WTC11 (cell line): ENCODE data around the gene DENND1B. TPM values are rescaled to one million over a fixed set of nuclear protein-coding genes. Genes with fewer than 3 reads are reported as not detected.

Source experiments
- ATAC-seq: fragments of 200-7000 bp; cut with Tn5 transposase; 2 replicates; pipeline ENCODE4 v1.10.0; 2021; ENCODE audit warnings: mild to moderate bottlenecking, moderate library complexity
- CTCF ChIA-PET: fragments of 300-600 bp; sonication (Branson Sonifier 250); formaldehyde crosslinking; loops from one replicate; lab custom pipeline; 2021; ENCODE audit warnings: antibody characterized with exemption; lab: Charles Lee
- POLR2A ChIA-PET: fragments of 350-600 bp; sonication (Branson Sonifier 250); formaldehyde crosslinking; loops from one replicate; lab custom pipeline; 2021; ENCODE audit warnings: antibody characterized with exemption; lab: Charles Lee
- DNase-seq: peaks from one replicate; pipeline ENCODE4 v3.0.0; 2021; ENCODE audit warnings: low spot score
- H3K27ac Mint-ChIP-seq: 2 replicates; pipeline ENCODE4 v1.8.0; 2021; ENCODE audit warnings: mixed read lengths
- H3K27me3 Mint-ChIP-seq: 2 replicates; pipeline ENCODE4 v1.8.0; 2021; ENCODE audit warnings: low read depth, mild to moderate bottlenecking, moderate library complexity, mixed read lengths
- H3K36me3 Mint-ChIP-seq: 2 replicates; pipeline ENCODE4 v1.8.0; 2021; ENCODE audit warnings: mixed read lengths
- H3K4me1 Mint-ChIP-seq: 2 replicates; pipeline ENCODE4 v1.8.0; 2022; ENCODE audit warnings: mixed read lengths
- H3K4me3 Mint-ChIP-seq: 2 replicates; pipeline ENCODE4 v1.8.0; 2021; ENCODE audit warnings: mild to moderate bottlenecking, moderate library complexity, mixed read lengths
- H3K9me3 Mint-ChIP-seq: 2 replicates; pipeline ENCODE4 v1.8.0; 2021; ENCODE audit warnings: mixed read lengths
- CBFB ChIP-seq: sonication (generic); formaldehyde crosslinking; IDR thresholded peaks from 2 replicates; pipeline ENCODE4 v1.8.1; 2022; ENCODE audit warnings: mild to moderate bottlenecking, low read depth, missing genetic modification reagents
- CREB1 ChIP-seq: sonication (generic); formaldehyde crosslinking; IDR thresholded peaks from 2 replicates; pipeline ENCODE4 v1.8.0; 2023; ENCODE audit warnings: mild to moderate bottlenecking, missing genetic modification reagents
- ELF4 ChIP-seq: sonication (generic); formaldehyde crosslinking; IDR thresholded peaks from 2 replicates; pipeline ENCODE4 v1.8.1; 2022; ENCODE audit warnings: low read depth, mild to moderate bottlenecking, moderate library complexity, missing genetic modification reagents
- HMGA2 ChIP-seq: fragments of 250-450 bp; sonication (Bioruptor Pico); IDR thresholded peaks from 2 replicates; pipeline ENCODE4 v1.4.0; 2021; ENCODE audit warnings: mild to moderate bottlenecking, moderate library complexity
- JAZF1 ChIP-seq: fragments of 250-450 bp; sonication (Bioruptor Pico); IDR thresholded peaks from 2 replicates; pipeline ENCODE4 v1.9.0; 2021; ENCODE audit warnings: moderate library complexity, mild to moderate bottlenecking, inconsistent platforms
- NR2C2 ChIP-seq: sonication (generic); formaldehyde crosslinking; IDR thresholded peaks from 2 replicates; pipeline ENCODE4 v1.8.0; 2022; ENCODE audit warnings: mild to moderate bottlenecking, missing genetic modification reagents
- SMAD4 ChIP-seq: sonication (generic); formaldehyde crosslinking; IDR thresholded peaks from 2 replicates; pipeline ENCODE4 v1.8.0; 2022; ENCODE audit warnings: mild to moderate bottlenecking, missing genetic modification reagents
- ZBTB21 ChIP-seq: sonication (generic); formaldehyde crosslinking; IDR thresholded peaks from 2 replicates; pipeline ENCODE4 v1.8.1; 2023; ENCODE audit warnings: mild to moderate bottlenecking, missing genetic modification reagents, borderline replicate concordance
- ZNF219 ChIP-seq: sonication (generic); formaldehyde crosslinking; IDR thresholded peaks from 2 replicates; pipeline ENCODE4 v1.8.0; 2023; ENCODE audit warnings: missing genetic modification reagents, mild to moderate bottlenecking, borderline replicate concordance
- ZNF416 ChIP-seq: fragments of 250-450 bp; sonication (Bioruptor Pico); IDR thresholded peaks from 2 replicates; pipeline ENCODE4 v1.9.0; 2021; ENCODE audit warnings: mild to moderate bottlenecking, inconsistent platforms
- total RNA-seq: library from RNA; stranded (reverse); gene quantifications from 3 replicates; pipeline ENCODE4 v1.2.3, GENCODE V29; 2021
- TF ChIP-seq, protein P1 (sequence below): fragments of 250-450 bp; sonication (Bioruptor Pico); IDR thresholded peaks from 2 replicates; pipeline ENCODE4 v1.9.0; 2021; ENCODE audit warnings: mild to moderate bottlenecking
- TF ChIP-seq, protein P2 (sequence below): sonication (generic); formaldehyde crosslinking; IDR thresholded peaks from 2 replicates; pipeline ENCODE4 v1.8.1; 2023; ENCODE audit warnings: mild to moderate bottlenecking, missing genetic modification reagents
- TF ChIP-seq, protein P3 (sequence below): sonication (generic); formaldehyde crosslinking; IDR thresholded peaks from 2 replicates; pipeline ENCODE4 v1.8.0; 2023; ENCODE audit warnings: missing genetic modification reagents, mild to moderate bottlenecking, borderline replicate concordance
- TF ChIP-seq, protein P4 (sequence below): sonication (generic); formaldehyde crosslinking; IDR thresholded peaks from 2 replicates; pipeline ENCODE4 v1.8.1; 2022; ENCODE audit warnings: low read depth, mild to moderate bottlenecking, moderate library complexity, missing genetic modification reagents, borderline replicate concordance
- TF ChIP-seq, protein P5 (sequence below): sonication (generic); formaldehyde crosslinking; IDR thresholded peaks from 2 replicates; pipeline ENCODE4 v1.8.0; 2022; ENCODE audit warnings: missing genetic modification reagents
- TF ChIP-seq, protein P6 (sequence below): sonication (generic); formaldehyde crosslinking; IDR thresholded peaks from 2 replicates; pipeline ENCODE4 v1.8.1; 2022; ENCODE audit warnings: mild to moderate bottlenecking, missing genetic modification reagents, moderate library complexity, borderline replicate concordance
- TF ChIP-seq, protein P7 (sequence below): sonication (generic); formaldehyde crosslinking; IDR thresholded peaks from 2 replicates; pipeline ENCODE4 v1.8.1; 2023; ENCODE audit warnings: mild to moderate bottlenecking, moderate library complexity, missing genetic modification reagents

DENND1B gene
- total RNA-seq, 1 experiment from 2014 or later: 4.3 TPM

DNA sequence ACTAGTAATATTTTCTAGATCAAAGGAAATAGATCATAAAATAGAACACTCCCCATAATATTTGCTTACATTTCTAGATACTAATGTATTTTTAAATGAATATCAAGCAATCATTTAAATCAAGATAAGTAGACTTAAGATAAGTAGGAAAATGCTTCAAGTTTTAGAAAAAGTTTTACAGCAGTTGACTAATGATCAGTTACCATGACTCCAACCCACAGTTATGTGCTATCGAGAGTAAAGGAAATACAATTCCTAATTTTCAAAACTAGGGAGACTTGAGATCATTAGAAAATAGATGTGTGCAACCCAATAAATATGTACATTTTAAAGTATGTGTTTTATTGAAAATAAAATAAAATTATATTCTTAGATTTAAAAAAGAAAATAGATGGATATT, 95.0 kb downstream of the DENND1B start:
- CTCF ChIA-PET: no interaction called here
- no peak for DNase-seq
- POLR2A ChIA-PET: no interaction called here
- no peak overlapping the region for H3K27ac Mint-ChIP-seq
- peaks cover 16% of the 10 kb centered on the region for H3K4me1 Mint-ChIP-seq
- H3K9me3 Mint-ChIP-seq: no peaks in the 10 kb centered on the region
- TF ChIP-seq, protein P1, sequence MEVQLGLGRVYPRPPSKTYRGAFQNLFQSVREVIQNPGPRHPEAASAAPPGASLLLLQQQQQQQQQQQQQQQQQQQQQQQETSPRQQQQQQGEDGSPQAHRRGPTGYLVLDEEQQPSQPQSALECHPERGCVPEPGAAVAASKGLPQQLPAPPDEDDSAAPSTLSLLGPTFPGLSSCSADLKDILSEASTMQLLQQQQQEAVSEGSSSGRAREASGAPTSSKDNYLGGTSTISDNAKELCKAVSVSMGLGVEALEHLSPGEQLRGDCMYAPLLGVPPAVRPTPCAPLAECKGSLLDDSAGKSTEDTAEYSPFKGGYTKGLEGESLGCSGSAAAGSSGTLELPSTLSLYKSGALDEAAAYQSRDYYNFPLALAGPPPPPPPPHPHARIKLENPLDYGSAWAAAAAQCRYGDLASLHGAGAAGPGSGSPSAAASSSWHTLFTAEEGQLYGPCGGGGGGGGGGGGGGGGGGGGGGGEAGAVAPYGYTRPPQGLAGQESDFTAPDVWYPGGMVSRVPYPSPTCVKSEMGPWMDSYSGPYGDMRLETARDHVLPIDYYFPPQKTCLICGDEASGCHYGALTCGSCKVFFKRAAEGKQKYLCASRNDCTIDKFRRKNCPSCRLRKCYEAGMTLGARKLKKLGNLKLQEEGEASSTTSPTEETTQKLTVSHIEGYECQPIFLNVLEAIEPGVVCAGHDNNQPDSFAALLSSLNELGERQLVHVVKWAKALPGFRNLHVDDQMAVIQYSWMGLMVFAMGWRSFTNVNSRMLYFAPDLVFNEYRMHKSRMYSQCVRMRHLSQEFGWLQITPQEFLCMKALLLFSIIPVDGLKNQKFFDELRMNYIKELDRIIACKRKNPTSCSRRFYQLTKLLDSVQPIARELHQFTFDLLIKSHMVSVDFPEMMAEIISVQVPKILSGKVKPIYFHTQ (CRISPR knock-in tag): no peak
- TF ChIP-seq, protein P2, sequence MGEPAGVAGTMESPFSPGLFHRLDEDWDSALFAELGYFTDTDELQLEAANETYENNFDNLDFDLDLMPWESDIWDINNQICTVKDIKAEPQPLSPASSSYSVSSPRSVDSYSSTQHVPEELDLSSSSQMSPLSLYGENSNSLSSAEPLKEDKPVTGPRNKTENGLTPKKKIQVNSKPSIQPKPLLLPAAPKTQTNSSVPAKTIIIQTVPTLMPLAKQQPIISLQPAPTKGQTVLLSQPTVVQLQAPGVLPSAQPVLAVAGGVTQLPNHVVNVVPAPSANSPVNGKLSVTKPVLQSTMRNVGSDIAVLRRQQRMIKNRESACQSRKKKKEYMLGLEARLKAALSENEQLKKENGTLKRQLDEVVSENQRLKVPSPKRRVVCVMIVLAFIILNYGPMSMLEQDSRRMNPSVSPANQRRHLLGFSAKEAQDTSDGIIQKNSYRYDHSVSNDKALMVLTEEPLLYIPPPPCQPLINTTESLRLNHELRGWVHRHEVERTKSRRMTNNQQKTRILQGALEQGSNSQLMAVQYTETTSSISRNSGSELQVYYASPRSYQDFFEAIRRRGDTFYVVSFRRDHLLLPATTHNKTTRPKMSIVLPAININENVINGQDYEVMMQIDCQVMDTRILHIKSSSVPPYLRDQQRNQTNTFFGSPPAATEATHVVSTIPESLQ (CRISPR knock-in tag): no peak
- TF ChIP-seq, protein P3, sequence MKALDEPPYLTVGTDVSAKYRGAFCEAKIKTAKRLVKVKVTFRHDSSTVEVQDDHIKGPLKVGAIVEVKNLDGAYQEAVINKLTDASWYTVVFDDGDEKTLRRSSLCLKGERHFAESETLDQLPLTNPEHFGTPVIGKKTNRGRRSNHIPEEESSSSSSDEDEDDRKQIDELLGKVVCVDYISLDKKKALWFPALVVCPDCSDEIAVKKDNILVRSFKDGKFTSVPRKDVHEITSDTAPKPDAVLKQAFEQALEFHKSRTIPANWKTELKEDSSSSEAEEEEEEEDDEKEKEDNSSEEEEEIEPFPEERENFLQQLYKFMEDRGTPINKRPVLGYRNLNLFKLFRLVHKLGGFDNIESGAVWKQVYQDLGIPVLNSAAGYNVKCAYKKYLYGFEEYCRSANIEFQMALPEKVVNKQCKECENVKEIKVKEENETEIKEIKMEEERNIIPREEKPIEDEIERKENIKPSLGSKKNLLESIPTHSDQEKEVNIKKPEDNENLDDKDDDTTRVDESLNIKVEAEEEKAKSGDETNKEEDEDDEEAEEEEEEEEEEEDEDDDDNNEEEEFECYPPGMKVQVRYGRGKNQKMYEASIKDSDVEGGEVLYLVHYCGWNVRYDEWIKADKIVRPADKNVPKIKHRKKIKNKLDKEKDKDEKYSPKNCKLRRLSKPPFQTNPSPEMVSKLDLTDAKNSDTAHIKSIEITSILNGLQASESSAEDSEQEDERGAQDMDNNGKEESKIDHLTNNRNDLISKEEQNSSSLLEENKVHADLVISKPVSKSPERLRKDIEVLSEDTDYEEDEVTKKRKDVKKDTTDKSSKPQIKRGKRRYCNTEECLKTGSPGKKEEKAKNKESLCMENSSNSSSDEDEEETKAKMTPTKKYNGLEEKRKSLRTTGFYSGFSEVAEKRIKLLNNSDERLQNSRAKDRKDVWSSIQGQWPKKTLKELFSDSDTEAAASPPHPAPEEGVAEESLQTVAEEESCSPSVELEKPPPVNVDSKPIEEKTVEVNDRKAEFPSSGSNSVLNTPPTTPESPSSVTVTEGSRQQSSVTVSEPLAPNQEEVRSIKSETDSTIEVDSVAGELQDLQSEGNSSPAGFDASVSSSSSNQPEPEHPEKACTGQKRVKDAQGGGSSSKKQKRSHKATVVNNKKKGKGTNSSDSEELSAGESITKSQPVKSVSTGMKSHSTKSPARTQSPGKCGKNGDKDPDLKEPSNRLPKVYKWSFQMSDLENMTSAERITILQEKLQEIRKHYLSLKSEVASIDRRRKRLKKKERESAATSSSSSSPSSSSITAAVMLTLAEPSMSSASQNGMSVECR (CRISPR knock-in tag): no peak
- TF ChIP-seq, protein P4, sequence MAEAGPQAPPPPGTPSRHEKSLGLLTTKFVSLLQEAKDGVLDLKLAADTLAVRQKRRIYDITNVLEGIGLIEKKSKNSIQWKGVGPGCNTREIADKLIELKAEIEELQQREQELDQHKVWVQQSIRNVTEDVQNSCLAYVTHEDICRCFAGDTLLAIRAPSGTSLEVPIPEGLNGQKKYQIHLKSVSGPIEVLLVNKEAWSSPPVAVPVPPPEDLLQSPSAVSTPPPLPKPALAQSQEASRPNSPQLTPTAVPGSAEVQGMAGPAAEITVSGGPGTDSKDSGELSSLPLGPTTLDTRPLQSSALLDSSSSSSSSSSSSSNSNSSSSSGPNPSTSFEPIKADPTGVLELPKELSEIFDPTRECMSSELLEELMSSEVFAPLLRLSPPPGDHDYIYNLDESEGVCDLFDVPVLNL: no peak
- TF ChIP-seq HMGA2 (0 out of 2 replicates have a peak, but pooled peaks have one; percentile 21), NR2C2 (CRISPR knock-in tag) (no peak), JAZF1 (CRISPR knock-in tag) (no peak), ZNF219 (no peak)
- no peaks in the 10 kb centered on the region for H3K27me3 Mint-ChIP-seq
- H3K36me3 Mint-ChIP-seq: no peaks in the 10 kb centered on the region
- ATAC-seq: no peak
- H3K4me3 Mint-ChIP-seq: no peak overlapping the region

DNA sequence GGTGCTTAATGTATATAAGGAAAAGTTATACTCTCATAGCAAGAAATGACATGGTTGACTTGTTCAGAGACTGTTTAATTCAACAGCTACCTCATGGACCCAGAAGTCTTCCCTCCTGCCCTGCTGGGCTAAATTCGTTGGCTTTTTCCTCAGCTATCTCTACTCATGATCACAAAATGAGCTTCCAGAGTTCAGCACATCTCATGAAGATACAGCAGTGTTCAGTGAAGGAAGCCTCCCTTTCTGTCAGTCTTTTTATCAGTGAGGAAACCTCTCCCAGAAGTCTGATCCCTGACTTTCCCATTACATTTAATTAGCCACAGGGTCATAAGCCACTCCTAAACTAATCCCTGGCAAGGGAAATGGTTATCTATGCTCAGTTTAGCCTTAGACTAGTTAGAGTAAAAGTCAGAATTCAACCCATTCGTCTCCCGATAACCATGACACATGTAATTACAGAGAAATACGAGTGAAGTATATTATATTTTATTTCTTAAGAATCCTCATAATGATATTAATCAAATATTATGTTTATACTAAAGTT, 97.5 kb downstream of the DENND1B start:
- CTCF ChIA-PET: no interaction called here
- TF ChIP-seq, protein P5, sequence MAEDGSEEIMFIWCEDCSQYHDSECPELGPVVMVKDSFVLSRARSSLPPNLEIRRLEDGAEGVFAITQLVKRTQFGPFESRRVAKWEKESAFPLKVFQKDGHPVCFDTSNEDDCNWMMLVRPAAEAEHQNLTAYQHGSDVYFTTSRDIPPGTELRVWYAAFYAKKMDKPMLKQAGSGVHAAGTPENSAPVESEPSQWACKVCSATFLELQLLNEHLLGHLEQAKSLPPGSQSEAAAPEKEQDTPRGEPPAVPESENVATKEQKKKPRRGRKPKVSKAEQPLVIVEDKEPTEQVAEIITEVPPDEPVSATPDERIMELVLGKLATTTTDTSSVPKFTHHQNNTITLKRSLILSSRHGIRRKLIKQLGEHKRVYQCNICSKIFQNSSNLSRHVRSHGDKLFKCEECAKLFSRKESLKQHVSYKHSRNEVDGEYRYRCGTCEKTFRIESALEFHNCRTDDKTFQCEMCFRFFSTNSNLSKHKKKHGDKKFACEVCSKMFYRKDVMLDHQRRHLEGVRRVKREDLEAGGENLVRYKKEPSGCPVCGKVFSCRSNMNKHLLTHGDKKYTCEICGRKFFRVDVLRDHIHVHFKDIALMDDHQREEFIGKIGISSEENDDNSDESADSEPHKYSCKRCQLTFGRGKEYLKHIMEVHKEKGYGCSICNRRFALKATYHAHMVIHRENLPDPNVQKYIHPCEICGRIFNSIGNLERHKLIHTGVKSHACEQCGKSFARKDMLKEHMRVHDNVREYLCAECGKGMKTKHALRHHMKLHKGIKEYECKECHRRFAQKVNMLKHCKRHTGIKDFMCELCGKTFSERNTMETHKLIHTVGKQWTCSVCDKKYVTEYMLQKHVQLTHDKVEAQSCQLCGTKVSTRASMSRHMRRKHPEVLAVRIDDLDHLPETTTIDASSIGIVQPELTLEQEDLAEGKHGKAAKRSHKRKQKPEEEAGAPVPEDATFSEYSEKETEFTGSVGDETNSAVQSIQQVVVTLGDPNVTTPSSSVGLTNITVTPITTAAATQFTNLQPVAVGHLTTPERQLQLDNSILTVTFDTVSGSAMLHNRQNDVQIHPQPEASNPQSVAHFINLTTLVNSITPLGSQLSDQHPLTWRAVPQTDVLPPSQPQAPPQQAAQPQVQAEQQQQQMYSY: no peak
- no peak for TF ChIP-seq CBFB
- TF ChIP-seq, protein P6, sequence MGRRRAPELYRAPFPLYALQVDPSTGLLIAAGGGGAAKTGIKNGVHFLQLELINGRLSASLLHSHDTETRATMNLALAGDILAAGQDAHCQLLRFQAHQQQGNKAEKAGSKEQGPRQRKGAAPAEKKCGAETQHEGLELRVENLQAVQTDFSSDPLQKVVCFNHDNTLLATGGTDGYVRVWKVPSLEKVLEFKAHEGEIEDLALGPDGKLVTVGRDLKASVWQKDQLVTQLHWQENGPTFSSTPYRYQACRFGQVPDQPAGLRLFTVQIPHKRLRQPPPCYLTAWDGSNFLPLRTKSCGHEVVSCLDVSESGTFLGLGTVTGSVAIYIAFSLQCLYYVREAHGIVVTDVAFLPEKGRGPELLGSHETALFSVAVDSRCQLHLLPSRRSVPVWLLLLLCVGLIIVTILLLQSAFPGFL (CRISPR knock-in tag): no peak
- no peak for TF ChIP-seq SMAD4 (CRISPR knock-in tag)
- no peak for TF ChIP-seq CREB1 (CRISPR knock-in tag)
- TF ChIP-seq ZNF219: no peak
- no peak for TF ChIP-seq ELF4 (CRISPR knock-in tag)
- TF ChIP-seq, protein P7, sequence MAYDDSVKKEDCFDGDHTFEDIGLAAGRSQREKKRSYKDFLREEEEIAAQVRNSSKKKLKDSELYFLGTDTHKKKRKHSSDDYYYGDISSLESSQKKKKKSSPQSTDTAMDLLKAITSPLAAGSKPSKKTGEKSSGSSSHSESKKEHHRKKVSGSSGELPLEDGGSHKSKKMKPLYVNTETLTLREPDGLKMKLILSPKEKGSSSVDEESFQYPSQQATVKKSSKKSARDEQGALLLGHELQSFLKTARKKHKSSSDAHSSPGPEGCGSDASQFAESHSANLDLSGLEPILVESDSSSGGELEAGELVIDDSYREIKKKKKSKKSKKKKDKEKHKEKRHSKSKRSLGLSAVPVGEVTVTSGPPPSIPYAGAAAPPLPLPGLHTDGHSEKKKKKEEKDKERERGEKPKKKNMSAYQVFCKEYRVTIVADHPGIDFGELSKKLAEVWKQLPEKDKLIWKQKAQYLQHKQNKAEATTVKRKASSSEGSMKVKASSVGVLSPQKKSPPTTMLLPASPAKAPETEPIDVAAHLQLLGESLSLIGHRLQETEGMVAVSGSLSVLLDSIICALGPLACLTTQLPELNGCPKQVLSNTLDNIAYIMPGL: no peak
- TF ChIP-seq ZBTB21 (CRISPR knock-in tag): no peak
- TF ChIP-seq JAZF1 (CRISPR knock-in tag): no peak
- no peak for TF ChIP-seq ZNF416 (CRISPR knock-in tag)

More for the DNA sequence above, 97.5 kb downstream of the DENND1B start:
- DNase-seq (no peak), ATAC-seq (no peak)
- peaks cover 18% of the 10 kb centered on the region for H3K4me1 Mint-ChIP-seq
- H3K4me3 Mint-ChIP-seq: no peak overlapping the region
- no peaks in the 10 kb centered on the region for H3K36me3 Mint-ChIP-seq
- H3K27ac Mint-ChIP-seq: no peak overlapping the region
- H3K9me3 Mint-ChIP-seq: no peaks in the 10 kb centered on the region
- no peaks in the 10 kb centered on the region for H3K27me3 Mint-ChIP-seq
- POLR2A ChIA-PET: no interaction called here
